ENCODE measurements around the gene BPIFA3. TPM values are rescaled to one million over a fixed set of nuclear protein-coding genes. Genes with fewer than 3 reads are reported as not detected.
"Not testable (repeated sequence)": the region's sequence is repeated elsewhere in the genome, so short reads cannot be mapped to it uniquely, and the experiment has no call there.

The BPIFA3 gene
- not detected in 2 replicates for total RNA-seq (2014; rRNA removed; shearing (Covaris generic))

DNA sequence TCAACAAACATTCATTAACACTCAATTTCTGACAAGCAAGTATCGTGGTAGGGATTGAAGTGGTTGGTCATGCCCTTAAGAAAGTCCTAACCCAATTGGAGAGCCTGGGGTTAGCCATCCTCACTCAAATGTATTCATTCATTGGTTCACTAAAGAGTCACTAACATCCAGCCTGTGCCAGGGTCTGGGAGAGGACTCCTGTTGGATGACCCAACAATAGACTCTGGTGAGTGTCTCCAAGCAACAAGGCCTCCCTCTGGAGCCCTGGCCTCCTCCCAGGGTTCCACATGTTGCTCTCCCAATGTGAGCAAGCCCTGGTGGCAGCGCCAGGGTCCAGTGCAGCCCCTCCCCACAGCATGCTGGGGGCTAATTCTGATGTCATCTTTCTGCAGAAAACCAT lies at the start of gene BPIFA3:
TSS of gene BPIFA3 (plus strand) at position 301 of the 400 bp plus-strand sequence. CDS start 185 bp downstream, outside the sequence.
- DNase-seq (ENCODE audit: low read depth) = no peak

DNA sequence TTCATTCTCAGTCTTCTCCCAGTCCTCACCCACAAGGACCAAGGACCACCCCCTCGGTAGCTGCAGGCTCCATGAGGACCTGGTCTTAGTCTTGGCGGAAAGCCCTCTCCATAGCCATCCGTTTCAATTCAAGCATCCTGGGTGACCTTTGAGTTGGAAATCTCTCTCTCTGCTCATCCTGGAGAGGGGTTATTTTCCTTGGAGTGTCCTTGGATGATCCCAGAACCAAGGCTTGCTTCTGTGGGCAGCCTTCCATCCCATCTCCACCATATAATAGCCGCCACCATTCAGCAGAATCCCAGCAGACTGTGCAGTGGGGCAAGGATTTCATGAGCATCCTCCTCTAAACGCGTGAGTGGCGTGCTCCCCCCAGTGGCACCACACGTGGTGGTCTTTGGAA lies 49.3 kb upstream of the BPIFA3 start, which contains the start of gene BPIFA2:
TSS of gene BPIFA2 (plus strand) at position 301 of the 400 bp plus-strand sequence. CDS start 987 bp downstream, outside the sequence.
- no peak for DNase-seq (ENCODE audit: low read depth)

DNA sequence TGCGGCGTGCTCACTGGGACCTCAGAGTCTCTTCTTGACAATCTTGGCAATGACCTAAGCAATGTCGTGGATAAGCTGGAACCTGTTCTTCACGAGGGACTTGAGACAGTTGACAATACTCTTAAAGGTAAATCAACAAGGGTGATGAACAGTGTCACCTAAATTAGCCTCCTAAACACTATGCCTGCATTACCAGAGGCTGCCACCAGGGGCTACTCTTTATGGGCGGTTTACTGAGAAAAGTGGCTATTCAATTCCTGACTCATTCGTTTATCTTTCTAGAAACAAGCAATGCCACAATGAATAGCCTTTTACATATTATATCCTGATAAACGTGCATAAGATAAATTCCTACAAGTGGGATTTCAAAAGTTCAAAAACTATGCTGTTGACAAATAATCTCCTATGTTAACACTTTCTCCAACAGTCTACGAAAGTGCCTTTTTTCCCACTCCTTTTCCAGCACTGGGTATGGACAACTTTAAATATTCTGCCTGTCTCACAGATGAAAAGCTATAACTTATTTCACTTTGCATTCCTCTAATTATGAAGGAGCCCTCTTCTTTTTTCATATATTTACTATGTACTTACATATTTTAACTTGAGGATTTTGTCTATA lies 47.9 kb upstream of the BPIFA3 start:
- DNase-seq (ENCODE audit: low read depth) = no peak

DNA sequence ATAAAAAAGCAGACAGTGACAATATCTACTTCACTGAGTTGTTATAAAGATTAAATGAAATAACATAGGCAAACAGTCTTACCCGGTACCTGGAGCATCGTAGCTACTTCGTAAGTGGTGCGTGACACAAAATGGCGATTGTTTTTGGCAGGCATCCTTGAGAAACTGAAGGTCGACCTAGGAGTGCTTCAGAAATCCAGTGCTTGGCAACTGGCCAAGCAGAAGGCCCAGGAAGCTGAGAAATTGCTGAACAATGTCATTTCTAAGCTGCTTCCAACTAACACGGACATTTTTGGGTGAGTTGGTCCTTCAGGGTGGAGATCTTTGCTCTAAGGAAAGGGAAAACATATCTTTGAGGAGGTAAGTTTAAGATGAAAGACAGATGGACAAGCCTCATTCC lies 44.4 kb upstream of the BPIFA3 start:
- DNase-seq (ENCODE audit: low read depth) = peak; percentile 27

DNA sequence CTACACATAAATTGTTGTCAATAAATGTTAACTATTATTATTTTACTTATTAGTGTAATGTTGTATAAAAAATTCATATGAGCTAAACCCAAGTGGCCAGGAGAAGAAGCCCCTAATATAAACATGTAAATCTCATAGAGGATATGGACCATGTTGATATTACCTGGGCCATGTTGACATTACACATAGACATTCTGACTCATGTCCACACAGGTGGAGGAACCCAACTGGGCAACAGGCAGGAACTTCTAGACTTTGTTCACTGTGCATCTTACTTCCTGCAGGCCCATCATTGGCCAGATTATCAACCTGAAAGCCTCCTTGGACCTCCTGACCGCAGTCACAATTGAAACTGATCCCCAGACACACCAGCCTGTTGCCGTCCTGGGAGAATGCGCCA lies 42.0 kb upstream of the BPIFA3 start:
- DNase-seq (ENCODE audit: low read depth) = no peak

DNA sequence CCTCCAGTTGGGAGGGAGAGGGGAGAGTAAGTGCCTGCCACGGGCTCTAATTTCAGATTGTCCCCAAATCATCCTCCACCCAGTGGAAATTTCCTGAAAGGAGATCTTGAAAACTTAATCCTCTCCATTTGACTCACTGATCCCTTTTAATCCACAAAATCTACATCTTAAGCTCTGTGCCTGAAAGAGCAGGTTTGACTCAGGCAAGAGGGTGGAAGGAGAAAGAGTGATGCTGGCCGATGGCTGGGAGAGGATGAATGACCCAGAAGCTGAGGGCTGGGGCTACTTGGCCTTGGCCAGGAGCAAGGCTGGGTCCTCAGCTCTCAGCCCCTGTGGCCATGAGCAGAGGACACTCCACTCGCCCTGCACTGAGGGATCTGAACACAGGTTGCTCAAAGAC lies 41.1 kb upstream of the BPIFA3 start:
- DNase-seq (ENCODE audit: low read depth) = no peak

DNA sequence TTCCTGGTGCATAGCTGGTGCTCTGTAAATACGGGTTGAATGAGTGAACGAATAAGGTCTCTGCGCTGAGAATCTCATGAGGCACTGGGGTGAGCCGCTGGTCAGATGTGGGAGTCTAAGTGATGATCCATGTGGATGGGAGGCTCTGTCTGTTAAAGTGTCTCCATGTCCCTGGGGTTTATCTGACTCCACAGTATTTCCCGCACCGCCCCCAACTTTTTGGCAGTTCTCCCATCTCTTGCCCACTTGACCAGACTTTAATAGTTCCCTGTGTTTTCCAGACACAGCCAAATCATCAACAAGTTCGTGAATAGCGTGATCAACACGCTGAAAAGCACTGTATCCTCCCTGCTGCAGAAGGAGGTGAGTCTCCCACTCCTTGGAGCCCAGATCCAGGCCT lies 39.3 kb upstream of the BPIFA3 start:
- DNase-seq (ENCODE audit: low read depth) = no peak

DNA sequence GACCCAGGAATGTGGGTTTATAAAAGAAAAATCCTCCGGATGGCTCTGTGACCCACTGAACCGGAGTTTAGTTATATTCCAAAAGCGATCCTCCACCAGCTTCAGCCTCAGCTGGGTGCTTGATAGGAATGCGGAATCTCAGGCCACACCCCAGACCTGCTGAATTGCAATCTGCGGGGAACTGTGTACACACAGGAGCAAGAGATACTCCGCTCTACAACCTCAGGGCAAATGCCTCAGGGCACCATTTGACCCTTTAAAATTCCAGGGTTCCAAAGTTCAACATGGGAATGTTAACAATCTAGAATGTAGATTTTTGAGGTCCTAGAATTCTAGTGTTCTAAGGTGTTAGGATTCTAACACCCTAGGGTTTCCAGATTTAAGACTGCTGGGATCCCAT lies 38.4 kb upstream of the BPIFA3 start:
- no peak for DNase-seq (ENCODE audit: low read depth)

DNA sequence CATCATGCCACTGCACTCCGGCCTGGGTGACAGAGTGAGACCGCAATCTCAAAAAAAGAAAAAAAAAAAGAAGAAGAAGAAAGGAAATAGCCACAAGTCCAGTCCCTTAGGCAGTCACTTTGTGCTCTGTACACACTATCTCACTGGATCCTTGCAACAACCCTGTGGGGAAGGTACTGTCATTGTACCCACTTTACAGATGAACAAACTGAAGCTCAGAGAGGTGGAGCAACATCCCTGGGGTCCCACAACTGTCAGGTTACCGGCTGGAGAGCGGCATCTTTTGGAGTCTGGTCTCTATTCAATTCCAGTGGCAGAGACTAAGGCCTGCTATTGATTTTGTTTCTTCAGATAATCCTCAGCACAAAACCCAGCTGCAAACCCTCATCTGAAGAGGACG lies 37.0 kb upstream of the BPIFA3 start:
- DNase-seq (ENCODE audit: low read depth) = no peak

DNA sequence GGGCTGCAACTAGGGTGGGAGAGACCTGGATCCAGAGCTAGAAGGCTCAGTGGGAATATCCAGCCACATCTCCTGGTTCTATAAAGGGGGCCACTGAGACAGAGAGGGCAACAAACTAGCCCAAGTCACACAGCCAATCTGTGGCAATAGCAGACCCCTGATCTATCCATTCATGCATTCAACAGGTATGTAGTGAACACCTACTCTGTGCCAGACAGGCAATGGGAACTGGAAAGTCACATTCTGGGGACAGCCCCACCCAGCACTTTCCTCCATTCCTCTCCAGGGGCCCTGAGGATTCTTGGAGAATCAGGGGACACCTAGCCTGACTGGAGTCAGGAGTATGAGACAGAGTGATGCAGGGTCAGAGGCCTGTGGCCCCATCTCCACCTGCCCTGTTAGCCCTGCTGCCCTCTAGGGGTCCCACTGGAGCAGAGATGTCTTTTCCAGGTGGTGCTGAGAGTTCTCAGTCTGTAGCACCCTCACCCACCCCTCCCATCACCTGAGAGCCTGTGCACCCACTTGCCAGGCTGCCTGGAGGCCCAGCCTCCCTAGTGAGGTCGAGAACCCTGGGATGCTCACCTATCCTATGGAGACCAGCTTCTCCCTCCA lies 35.6 kb upstream of the BPIFA3 start:
- no peak for DNase-seq (ENCODE audit: low read depth)

DNA sequence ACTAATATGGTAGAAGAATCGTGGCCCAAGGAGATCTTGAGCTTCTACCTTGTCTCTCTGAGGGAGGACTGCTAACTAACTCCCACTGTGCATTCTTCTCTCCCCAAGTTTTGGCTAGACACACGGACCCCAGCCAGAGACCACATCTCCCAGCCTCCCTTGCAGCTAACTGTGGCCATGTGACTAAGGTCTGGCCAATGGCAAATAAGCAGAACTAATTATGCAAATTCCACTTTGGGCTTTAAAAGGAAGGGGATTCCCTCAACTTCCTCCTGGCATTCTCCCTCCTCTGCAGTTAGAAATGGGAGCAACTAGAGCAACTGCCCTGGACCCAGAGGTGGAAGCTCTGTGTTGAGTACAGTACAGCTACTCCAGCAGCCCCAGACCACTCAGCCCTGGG lies 33.8 kb upstream of the BPIFA3 start:
- DNase-seq (ENCODE audit: low read depth) = no peak

DNA sequence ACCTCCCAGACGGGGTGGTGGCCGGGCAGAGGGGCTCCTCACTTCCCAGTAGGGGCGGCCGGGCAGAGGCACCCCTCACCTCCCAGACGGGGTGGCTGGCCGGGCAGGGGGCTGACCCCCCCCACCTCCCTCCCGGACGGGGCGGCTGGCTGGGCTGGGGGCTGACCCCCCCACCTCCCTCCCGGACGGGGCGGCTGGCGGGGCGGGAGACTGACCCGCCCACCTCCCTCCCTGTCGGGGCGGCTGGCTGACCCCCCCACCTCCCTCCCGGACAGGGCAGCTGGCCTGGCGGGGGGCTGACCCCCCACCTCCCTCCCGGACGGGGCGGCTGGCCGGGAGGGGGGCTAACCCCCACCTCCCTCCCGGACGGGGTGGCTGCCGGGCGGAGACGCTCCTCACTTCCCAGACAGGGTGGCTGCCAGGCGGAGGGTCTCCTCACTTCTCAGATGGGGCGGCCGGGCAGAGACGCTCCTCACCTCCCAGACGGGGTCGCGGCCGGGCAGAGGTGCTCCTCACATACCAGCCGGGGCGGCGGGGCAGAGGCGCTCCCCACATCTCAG lies 32.0 kb upstream of the BPIFA3 start:
- not testable (repeated sequence) for DNase-seq (ENCODE audit: low read depth)

DNA sequence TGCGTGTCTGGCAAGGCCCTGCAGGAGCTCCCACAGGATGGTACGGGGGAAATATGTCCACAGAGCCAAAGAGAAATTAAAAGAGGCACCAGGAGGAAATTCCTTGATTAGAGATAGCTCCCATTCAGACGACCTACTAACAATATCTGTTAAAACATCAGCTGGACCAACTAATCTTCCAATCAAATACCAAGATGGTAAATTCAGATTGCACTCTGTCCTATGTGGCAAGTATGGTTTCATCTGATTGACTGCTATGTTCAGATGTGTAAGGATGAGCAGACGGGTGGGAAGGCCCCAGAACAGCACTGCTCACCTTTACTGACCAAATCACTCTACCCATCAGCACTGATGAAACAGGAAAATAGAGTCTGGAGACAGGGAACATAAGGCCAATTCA lies 29.7 kb upstream of the BPIFA3 start:
- DNase-seq (ENCODE audit: low read depth) = no peak

DNA sequence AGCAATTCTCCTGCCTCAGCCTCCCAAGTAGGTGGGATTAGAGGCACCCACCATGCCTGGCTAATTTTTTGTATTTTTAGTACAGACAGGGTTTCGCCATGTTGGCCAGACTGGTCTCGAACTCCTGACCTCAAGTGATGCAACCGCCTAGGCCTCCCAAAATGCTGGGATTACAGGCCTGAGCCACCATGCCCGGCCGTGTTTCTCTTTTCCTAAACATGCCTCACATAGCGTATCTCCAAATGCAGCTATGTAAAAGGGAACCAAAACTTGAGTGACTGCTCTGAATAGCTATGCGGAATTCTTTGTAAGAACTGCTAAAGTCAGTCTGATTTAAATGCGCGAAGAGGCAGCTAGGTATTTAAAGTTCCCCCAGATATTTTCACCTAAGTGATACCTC lies 28.7 kb upstream of the BPIFA3 start:
- no peak for DNase-seq (ENCODE audit: low read depth)

DNA sequence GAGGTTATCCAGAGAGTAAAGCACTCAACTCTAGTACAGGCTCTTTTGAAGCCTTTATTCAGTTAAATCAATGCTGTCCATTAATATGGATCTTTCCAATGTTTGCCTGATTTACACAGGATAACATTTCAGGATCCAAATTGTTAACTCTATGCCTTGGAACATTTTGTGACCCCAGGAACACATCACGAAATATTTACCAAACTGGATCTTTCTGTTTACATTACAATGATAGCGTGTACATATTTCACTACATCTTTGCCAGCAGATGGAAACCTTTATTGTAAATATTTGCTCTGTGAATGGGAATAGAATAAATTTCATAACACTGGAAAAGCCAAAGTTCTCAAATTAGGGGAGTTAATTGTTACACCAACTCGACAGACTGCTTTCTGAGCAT lies 25.7 kb upstream of the BPIFA3 start:
- DNase-seq (ENCODE audit: low read depth) = no peak

DNA sequence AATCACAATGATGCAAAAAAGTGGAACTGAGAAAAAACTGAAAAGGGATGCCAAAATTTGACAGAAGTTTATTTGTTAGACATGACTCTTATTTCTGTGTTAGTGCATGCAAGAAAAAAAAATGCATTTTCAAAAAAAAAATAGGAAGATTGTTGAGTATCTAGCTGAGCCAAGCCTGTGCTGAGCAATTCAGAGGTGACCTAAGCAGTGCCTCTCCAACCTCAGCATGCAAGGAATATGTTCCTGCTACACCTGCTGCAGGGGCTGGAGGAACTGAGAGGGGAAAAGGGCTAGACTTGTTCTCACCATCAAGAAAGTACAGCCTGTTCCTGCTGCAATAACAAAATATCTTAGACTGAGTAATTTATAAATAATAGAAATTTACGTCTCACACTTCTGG lies 25.2 kb upstream of the BPIFA3 start:
- DNase-seq (ENCODE audit: low read depth) = no peak

DNA sequence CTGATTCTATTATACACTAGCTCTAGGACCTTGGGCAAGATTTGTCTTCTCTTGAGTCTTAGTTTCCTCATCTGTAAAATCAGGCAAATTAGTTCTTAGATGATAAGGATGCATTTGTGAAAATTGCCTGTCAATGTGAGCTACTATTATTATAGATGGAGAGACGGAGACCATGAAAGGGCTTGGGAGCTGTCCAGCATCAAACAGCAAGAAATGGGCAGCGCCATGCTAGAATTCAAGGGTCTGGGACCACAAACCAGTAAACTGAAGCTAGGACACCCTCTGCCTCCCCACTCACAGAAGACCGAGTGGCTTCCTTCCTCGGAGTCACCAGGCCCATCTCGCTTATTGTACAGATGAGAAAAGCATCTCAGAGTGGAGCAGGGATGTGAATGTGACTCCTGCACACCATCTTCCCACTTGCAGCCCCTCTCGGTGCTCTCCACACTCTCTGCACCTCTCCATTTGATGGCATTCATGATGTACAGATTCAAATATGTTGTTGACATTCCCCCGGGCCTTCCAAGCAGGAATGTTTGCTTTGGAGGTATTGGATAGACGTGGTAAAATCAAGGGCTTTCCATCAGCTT lies 24.1 kb upstream of the BPIFA3 start:
- DNase-seq (ENCODE audit: low read depth) = no peak

DNA sequence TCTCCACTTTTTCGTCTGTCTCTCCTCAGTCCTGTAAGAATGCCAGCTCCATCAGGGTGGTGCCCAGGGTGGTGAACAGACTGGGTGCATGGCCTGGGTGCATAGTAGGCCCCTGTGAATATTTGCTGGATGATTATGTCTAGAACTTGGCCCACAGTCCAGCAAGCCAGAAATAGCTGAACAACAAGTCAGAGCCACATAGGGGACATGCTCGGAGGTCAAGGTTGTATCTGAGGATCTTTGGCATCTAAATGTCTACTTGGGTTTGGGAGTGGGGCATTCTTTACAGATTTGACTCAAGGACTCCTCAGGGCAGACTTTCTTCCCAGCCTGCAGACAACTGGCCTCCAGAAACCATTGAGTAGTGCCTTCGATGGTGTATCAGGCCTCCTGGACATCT lies 18.1 kb upstream of the BPIFA3 start:
- no peak for DNase-seq (ENCODE audit: low read depth)

DNA sequence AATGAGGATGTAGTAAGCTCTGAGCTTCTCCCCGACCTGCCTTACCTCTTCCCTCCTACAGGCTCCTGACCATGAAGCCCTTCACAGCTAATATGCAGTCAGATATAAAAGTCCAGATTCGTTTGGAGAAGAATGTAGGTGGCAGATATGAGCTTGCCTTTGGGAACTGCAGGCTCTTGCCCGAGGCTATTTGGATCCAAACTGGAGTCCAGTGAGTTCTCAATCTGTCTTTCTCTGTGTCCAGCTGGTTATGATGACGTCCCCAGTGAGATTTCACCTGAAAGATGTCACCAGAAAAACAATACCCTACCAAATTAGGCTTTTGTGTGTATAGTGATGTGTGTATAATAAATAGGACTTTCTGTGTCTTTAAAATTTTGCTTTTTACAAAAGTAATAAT lies 14.7 kb upstream of the BPIFA3 start:
- no peak for DNase-seq (ENCODE audit: low read depth)

DNA sequence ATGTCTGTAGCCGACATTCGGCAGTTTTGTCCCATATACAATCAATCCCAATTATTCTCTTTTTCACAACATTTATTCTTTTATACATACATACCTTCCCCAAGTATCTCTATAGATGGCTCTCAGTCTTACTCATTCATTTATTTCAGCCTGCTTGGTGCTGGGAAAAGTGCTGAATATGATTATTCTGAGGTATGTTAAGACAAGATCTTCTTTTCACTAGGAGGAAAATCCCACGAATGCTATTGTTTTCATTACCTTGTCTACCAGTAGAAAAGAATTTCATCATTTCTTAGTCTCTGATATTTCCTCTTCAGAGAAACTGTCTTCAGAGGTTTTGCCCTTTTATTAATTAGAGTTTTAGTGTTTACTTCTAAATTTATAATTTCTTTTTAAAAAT lies 13.7 kb upstream of the BPIFA3 start:
- DNase-seq (ENCODE audit: low read depth) = no peak

DNA sequence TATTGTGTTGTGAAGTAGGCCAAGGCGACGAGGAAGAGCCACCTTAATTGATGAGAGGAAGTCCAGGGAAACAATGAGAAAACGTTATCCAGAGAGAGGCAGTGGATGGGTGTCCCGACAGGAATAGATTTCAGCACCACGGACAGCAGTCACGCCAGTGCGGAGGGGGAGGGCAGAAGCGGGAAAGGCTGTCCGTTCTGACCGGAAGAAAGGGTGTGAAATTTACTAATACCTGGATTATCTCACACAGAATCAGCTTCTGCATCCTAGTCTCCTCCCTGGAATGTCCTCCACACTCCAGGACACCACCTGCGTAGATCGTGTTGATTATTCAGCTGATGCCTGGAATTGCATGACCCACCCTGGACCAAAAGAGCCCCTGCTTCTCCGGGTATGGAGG lies 7.4 kb upstream of the BPIFA3 start:
- DNase-seq (ENCODE audit: low read depth) = peak; percentile 68

DNA sequence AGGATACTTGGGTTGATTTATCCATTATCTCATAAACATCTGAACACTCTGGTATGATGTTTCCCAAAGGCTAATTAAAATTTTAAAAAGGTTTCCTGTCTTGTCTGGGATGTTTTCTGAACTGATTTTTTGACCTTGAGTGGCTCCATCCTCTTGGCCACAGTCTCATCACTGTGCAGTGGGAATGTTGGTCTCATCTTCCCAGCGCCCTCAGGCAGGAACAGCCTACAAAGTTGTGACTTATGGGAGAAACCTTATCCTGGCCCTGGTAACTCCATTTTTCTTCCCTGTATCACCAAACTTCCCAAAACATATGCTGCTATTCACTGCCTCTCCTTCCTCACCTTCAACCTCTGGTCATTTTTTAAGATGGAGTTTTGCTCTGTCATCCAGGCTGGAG lies 6.8 kb upstream of the BPIFA3 start:
- no peak for DNase-seq (ENCODE audit: low read depth)

DNA sequence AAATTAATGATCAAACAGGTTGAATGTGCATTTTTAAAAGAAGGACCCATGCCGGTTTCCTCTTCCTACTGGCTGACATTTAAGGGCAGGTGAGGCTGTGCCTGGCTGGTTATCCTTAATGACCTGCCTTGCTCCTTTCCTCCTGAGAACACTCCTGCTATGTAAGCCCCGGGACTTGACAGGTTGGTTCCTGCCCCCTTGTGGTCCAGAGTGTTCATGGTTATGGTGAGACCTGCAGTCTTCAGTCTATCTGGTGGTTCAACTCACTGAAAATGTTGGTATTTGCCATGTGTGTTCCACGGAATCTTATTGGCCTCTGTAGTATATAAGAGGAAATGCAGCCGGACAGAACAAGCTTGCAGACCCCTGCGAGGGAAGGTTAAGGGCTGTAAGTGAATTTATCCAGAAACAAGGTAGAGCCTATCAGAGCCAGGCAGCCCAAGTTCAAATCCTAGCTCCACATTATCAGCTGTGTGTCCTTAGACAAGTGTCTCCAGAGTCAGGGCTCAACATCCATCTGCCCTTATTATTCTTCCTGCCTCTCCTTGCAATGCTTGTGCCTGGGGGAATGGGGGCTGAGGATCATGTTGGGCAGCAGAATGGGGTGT lies 5.2 kb upstream of the BPIFA3 start:
- DNase-seq (ENCODE audit: low read depth) = peak; percentile 66

All from M059J (cell line).